ENCODE data around the gene LIAS. TPM values are rescaled to one million over a fixed set of nuclear protein-coding genes. Genes with fewer than 3 reads are reported as not detected.
"Not testable (repeated sequence)": the region's sequence is repeated elsewhere in the genome, so short reads cannot be mapped to it uniquely, and the experiment has no call there.

LIAS gene
- total RNA-seq, 1 experiment from 2014 or later, result 6.8 TPM

GRCh38 chr4:39502019-39502663 lies 43.3 kb downstream of the LIAS start:
- peaks cover 7% of the 10 kb centered on the region; the same call in 1 of the 2 replicates for H3K4me1 ChIP-seq (ENCODE audit: control insufficient read depth, insufficient read depth, low read length)
- CTCF ChIA-PET, result no interaction called here
- H3K27ac ChIP-seq (ENCODE audit: low read length), result no peak overlapping the region
- ATAC-seq (no peak), DNase-seq (ENCODE audit: low read depth, low spot score) (no peak)
- H3K9me3 ChIP-seq (ENCODE audit: control insufficient read depth, insufficient read depth, low read depth, low read length), result no peaks in the 10 kb centered on the region
- BruUV-seq (replicated peaks), result no TSS peak
- intact Hi-C loops (cut with micrococcal nuclease; ENCODE audit: unreplicated experiment), result no loop called here
- peaks cover 53% of the 10 kb centered on the region for H3K36me3 ChIP-seq (ENCODE audit: control insufficient read depth, insufficient read depth, low read length)
- in situ Hi-C loops (cut with HindIII; ENCODE audit: low pct_unique_long_range_greater_than_20kb, low sequenced_read_pairs), result no loop called here
- no peak overlapping the region for H3K4me3 ChIP-seq (ENCODE audit: low read depth in 2 of 2, low read length in 2 of 2)
- TF ChIP-seq SIN3A (IDR thresholded peaks at IDR 0.05; ENCODE audit: borderline replicate concordance, insufficient read depth, low read depth, low read length) (no peak), POLR2AphosphoS5 (IDR thresholded peaks at IDR 0.05; ENCODE audit: low read depth, low read length) (no peak), CTCF (IDR thresholded peaks at IDR 0.05) (no peak), TCF7L2 (IDR thresholded peaks at IDR 0.05; ENCODE audit: low read depth, low read length) (no peak)
- TF ChIP-seq, protein P1, sequence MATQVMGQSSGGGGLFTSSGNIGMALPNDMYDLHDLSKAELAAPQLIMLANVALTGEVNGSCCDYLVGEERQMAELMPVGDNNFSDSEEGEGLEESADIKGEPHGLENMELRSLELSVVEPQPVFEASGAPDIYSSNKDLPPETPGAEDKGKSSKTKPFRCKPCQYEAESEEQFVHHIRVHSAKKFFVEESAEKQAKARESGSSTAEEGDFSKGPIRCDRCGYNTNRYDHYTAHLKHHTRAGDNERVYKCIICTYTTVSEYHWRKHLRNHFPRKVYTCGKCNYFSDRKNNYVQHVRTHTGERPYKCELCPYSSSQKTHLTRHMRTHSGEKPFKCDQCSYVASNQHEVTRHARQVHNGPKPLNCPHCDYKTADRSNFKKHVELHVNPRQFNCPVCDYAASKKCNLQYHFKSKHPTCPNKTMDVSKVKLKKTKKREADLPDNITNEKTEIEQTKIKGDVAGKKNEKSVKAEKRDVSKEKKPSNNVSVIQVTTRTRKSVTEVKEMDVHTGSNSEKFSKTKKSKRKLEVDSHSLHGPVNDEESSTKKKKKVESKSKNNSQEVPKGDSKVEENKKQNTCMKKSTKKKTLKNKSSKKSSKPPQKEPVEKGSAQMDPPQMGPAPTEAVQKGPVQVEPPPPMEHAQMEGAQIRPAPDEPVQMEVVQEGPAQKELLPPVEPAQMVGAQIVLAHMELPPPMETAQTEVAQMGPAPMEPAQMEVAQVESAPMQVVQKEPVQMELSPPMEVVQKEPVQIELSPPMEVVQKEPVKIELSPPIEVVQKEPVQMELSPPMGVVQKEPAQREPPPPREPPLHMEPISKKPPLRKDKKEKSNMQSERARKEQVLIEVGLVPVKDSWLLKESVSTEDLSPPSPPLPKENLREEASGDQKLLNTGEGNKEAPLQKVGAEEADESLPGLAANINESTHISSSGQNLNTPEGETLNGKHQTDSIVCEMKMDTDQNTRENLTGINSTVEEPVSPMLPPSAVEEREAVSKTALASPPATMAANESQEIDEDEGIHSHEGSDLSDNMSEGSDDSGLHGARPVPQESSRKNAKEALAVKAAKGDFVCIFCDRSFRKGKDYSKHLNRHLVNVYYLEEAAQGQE (IDR thresholded peaks at IDR 0.05; ENCODE audit: insufficient read depth in 1 of 2, low read depth in 2 of 2, low read length in 1 of 2), result no peak
- POLR2A ChIA-PET, result no interaction called here
- H3K27me3 ChIP-seq (ENCODE audit: control insufficient read depth, insufficient read depth, low read length), result no peaks in the 10 kb centered on the region

GRCh38 chr4:39502664-39503035 lies 43.8 kb downstream of the LIAS start:
- CTCF ChIA-PET; H3K9me3 ChIP-seq (ENCODE audit: control insufficient read depth, insufficient read depth, low read depth, low read length); H3K4me1 ChIP-seq (ENCODE audit: control insufficient read depth, insufficient read depth, low read length); in situ Hi-C loops (cut with HindIII; ENCODE audit: low pct_unique_long_range_greater_than_20kb, low sequenced_read_pairs); POLR2A ChIA-PET; DNase-seq (ENCODE audit: low read depth, low spot score); BruUV-seq (replicated peaks); H3K27ac ChIP-seq (ENCODE audit: low read length); ATAC-seq; H3K27me3 ChIP-seq (ENCODE audit: control insufficient read depth, insufficient read depth, low read length); intact Hi-C loops (cut with micrococcal nuclease; ENCODE audit: unreplicated experiment); H3K4me3 ChIP-seq (ENCODE audit: low read depth in 2 of 2, low read length in 2 of 2): not testable (repeated sequence)
- peaks cover 56% of the 10 kb centered on the region for H3K36me3 ChIP-seq (ENCODE audit: control insufficient read depth, insufficient read depth, low read length)

GRCh38 chr4:39504538-39504937 lies 45.7 kb downstream of the LIAS start:
- no peak overlapping the region for H3K4me3 ChIP-seq (ENCODE audit: low read depth in 2 of 2, low read length in 2 of 2)
- CTCF ChIA-PET, result no interaction called here
- no peaks in the 10 kb centered on the region for H3K27me3 ChIP-seq (ENCODE audit: control insufficient read depth, insufficient read depth, low read length)
- no peak for TF ChIP-seq SIN3A (IDR thresholded peaks at IDR 0.05; ENCODE audit: borderline replicate concordance, insufficient read depth, low read depth, low read length)
- no TSS peak for BruUV-seq (replicated peaks)
- in situ Hi-C loops (cut with HindIII; ENCODE audit: low pct_unique_long_range_greater_than_20kb, low sequenced_read_pairs), result no loop called here
- H3K36me3 ChIP-seq (ENCODE audit: control insufficient read depth, insufficient read depth, low read length), result peaks cover 49% of the 10 kb centered on the region
- POLR2A ChIA-PET, result no interaction called here
- no peak for ATAC-seq
- H3K9me3 ChIP-seq (ENCODE audit: control insufficient read depth, insufficient read depth, low read depth, low read length), result no peaks in the 10 kb centered on the region
- DNase-seq (ENCODE audit: low read depth, low spot score), result no peak
- H3K27ac ChIP-seq (ENCODE audit: low read length), result no peak overlapping the region
- H3K4me1 ChIP-seq (ENCODE audit: control insufficient read depth, insufficient read depth, low read length), result 0 out of 2 replicates have a peak, but pooled peaks cover 2% of the 10 kb centered on the region
- intact Hi-C loops (cut with micrococcal nuclease; ENCODE audit: unreplicated experiment), result no loop called here

Data from Panc1 (cell line).